ENCODE data around the gene TRPM2. TPM values are rescaled to one million over a fixed set of nuclear protein-coding genes. Genes with fewer than 3 reads are reported as not detected.

The TRPM2 gene
- total RNA-seq, 1 donor from 2014 or later, result 0.07 TPM

DNA sequence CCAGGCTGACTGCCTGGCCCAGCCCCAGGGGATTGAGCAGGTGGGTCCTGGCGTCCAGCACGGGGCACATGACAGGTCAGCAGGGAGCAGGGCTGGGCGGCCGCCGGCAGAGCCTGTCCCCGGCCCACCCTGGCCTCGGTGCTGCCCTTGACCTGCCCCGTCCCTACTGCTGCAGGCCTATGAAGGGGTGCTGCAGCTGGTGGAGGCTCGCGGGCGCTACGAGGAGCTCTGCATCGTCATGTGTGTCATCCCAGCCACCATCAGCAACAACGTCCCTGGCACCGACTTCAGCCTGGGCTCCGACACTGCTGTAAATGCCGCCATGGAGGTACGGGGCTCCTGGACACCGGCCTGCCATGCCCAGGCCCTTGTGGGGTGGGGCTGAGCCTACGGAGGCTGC is 29.8 kb upstream of the TRPM2 start:
- no peaks in the 10 kb centered on the region for H3K4me1 Mint-ChIP-seq (ENCODE audit: unreplicated experiment)
- H3K27ac Mint-ChIP-seq, result no peak overlapping the region
- no peaks in the 10 kb centered on the region for H3K36me3 Mint-ChIP-seq
- TF ChIP-seq, protein P1, sequence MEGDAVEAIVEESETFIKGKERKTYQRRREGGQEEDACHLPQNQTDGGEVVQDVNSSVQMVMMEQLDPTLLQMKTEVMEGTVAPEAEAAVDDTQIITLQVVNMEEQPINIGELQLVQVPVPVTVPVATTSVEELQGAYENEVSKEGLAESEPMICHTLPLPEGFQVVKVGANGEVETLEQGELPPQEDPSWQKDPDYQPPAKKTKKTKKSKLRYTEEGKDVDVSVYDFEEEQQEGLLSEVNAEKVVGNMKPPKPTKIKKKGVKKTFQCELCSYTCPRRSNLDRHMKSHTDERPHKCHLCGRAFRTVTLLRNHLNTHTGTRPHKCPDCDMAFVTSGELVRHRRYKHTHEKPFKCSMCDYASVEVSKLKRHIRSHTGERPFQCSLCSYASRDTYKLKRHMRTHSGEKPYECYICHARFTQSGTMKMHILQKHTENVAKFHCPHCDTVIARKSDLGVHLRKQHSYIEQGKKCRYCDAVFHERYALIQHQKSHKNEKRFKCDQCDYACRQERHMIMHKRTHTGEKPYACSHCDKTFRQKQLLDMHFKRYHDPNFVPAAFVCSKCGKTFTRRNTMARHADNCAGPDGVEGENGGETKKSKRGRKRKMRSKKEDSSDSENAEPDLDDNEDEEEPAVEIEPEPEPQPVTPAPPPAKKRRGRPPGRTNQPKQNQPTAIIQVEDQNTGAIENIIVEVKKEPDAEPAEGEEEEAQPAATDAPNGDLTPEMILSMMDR (conservative IDR thresholded peaks at IDR 0.05), result no peak
- DNase-seq (ENCODE audit: extremely low spot score, unreplicated experiment), result no peak
- no peaks in the 10 kb centered on the region for H3K9me3 Mint-ChIP-seq
- no peak overlapping the region for H3K4me3 Mint-ChIP-seq
- H3K27me3 Mint-ChIP-seq, result no peaks in the 10 kb centered on the region

DNA sequence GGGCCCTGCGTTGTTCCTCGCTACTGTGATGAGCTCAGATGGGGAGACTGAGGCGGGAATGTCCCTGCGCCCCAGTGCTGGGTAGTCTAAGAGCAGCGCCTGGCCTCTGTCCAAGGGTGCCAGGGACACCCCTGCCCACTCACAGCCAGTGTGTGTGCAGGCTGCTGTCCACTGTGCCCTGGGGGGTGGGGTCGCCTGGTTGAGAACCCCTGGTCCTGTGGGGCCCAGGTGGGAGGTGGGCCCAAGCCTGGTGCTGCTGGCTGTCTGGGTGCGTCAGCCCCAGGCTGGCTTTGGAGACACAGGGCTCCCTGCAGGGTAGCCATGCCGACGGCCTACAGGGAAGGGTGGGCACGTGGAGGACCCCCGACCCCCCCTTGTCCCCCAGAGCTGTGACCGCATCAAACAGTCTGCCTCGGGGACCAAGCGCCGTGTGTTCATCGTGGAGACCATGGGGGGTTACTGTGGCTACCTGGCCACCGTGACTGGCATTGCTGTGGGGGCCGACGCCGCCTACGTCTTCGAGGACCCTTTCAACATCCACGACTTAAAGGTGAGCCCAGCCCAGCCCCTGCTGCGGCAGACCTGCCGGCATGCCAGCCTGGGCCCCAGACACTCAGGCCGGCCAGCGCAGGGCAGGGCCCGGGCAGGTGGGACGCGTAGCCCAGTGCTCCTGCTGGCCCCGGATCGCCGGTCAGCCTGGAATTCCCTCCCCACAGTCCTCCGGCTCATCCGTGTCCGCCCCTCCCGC is 29.1 kb upstream of the TRPM2 start:
- H3K4me1 Mint-ChIP-seq (ENCODE audit: unreplicated experiment), result no peaks in the 10 kb centered on the region
- H3K4me3 Mint-ChIP-seq, result no peak overlapping the region

DNA sequence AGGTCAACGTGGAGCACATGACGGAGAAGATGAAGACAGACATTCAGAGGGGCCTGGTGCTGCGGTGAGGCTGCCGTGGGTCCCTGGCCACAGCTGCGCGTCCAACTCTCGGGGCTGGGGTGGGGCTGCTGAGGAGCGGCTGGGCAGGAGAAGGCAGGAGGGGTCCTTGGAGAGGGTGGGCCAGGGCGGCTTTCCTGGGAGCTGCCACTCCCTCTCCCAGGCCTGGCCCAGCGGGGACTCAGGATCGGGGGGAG is 28.6 kb upstream of the TRPM2 start:
- no peaks in the 10 kb centered on the region for H3K27me3 Mint-ChIP-seq
- no peaks in the 10 kb centered on the region for H3K36me3 Mint-ChIP-seq
- H3K9me3 Mint-ChIP-seq, result no peaks in the 10 kb centered on the region
- TF ChIP-seq, protein P1 (conservative IDR thresholded peaks at IDR 0.05), result no peak
- DNase-seq (ENCODE audit: extremely low spot score, unreplicated experiment), result no peak
- H3K4me1 Mint-ChIP-seq (ENCODE audit: unreplicated experiment), result no peaks in the 10 kb centered on the region
- no peak overlapping the region for H3K27ac Mint-ChIP-seq
- no peak overlapping the region for H3K4me3 Mint-ChIP-seq

More for the DNA sequence above, 29.1 kb upstream of the TRPM2 start:
- TF ChIP-seq, protein P1 (conservative IDR thresholded peaks at IDR 0.05), result no peak
- H3K36me3 Mint-ChIP-seq, result no peaks in the 10 kb centered on the region
- no peak for DNase-seq (ENCODE audit: extremely low spot score, unreplicated experiment)
- H3K27me3 Mint-ChIP-seq, result no peaks in the 10 kb centered on the region
- H3K9me3 Mint-ChIP-seq, result no peaks in the 10 kb centered on the region
- no peak overlapping the region for H3K27ac Mint-ChIP-seq

DNA sequence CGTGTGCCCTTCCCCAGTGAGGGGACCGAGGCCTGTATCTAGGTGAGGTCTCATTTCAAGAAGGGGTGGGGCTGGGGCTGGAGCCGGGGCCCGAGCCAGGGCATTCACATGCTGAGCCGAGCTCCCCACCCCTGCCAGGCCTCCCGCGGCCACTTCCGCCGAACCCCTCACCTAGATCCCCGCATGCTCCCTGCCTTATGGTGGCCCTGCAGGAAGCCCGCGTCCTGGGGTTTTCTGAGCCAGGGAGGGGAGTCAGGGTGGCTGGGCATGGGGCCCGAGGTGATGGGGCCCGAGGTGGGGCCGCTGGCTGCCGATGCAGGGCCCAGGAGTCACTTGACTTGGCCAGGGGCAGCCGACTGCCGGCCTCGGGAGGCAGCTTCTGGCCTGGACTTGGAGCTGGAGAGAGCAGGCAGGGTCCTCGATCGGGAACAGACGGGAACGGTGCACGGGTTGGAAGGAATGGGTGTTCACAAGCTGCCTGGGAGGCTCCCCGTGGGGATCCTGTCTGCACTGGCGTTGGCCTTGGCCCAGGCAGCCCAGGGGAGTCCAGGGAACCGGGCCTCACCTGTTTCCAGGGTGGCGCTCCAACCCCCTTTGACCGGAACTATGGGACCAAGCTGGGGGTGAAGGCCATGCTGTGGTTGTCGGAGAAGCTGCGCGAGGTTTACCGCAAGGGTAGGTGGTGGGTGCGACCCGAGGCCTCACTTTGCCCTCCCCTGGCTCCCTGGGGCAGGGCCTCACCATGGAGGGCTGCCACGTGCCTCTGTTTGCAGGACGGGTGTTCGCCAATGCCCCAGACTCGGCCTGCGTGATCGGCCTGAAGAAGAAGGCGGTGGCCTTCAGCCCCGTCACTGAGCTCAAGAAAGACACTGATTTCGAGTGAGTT is 27.8 kb upstream of the TRPM2 start:
- TF ChIP-seq, protein P1 (conservative IDR thresholded peaks at IDR 0.05), result no peak
- Mint-ChIP-seq H3K27me3 (no peaks in the 10 kb centered on the region), H3K4me3 (no peak overlapping the region), H3K4me1 (ENCODE audit: unreplicated experiment) (no peaks in the 10 kb centered on the region), H3K9me3 (no peaks in the 10 kb centered on the region), H3K27ac (no peak overlapping the region), H3K36me3 (no peaks in the 10 kb centered on the region)
- no peak for DNase-seq (ENCODE audit: extremely low spot score, unreplicated experiment)

DNA sequence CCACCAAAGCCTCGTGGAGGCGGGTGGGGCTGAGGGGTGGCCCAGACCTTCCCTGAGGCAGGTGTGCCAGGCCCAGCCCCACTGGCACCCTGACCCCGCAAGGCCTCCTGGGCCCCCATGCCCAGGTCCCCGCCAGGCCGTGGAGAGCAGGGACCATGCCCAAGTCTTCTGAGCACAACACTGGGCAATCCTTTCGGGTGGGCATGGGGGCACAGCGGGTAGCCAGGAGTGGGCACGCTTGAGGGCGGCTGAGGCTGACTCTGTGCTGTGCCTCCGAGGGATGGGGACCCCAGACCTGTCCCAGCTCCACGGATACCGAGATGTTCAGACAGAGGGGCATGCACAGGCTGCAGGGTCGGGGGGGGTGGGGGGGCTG is 27.2 kb upstream of the TRPM2 start:
- H3K27ac Mint-ChIP-seq, result no peak overlapping the region
- no peaks in the 10 kb centered on the region for H3K27me3 Mint-ChIP-seq
- no peak overlapping the region for H3K4me3 Mint-ChIP-seq
- H3K9me3 Mint-ChIP-seq, result no peaks in the 10 kb centered on the region
- TF ChIP-seq, protein P1 (conservative IDR thresholded peaks at IDR 0.05), result no peak
- H3K4me1 Mint-ChIP-seq (ENCODE audit: unreplicated experiment), result no peaks in the 10 kb centered on the region
- no peaks in the 10 kb centered on the region for H3K36me3 Mint-ChIP-seq
- DNase-seq (ENCODE audit: extremely low spot score, unreplicated experiment), result no peak
